ENCODE measurements around the gene TRIM34.
A peak's percentile ranks its signal among the peaks of the same experiment; 100 is the strongest.

Gene TRIM34

GRCh38 chr11:5603326-5603725 lies 21.5 kb upstream of the TRIM34 start:
- no peak for TF ChIP-seq ZNF274 (IDR thresholded peaks at IDR 0.05; ENCODE audit: low read depth, low read length)
- no peak overlapping the region for H3K4me3 ChIP-seq (ENCODE audit: low read length)

- no peak for TF ChIP-seq ZNF274 (IDR thresholded peaks at IDR 0.05; ENCODE audit: low read depth, low read length)
- H3K4me3 ChIP-seq (ENCODE audit: low read length), result no peak overlapping the region
Measured at GRCh38 chr11:5604896-5605295, 19.9 kb upstream of the TRIM34 start.

- no peak overlapping the region for H3K4me3 ChIP-seq (ENCODE audit: low read length)
- TF ChIP-seq ZNF274 (IDR thresholded peaks at IDR 0.05; ENCODE audit: low read depth, low read length), result no peak
Measured at GRCh38 chr11:5605849-5606248, 19.0 kb upstream of the TRIM34 start.

- no peak for TF ChIP-seq ZNF274 (IDR thresholded peaks at IDR 0.05; ENCODE audit: low read depth, low read length)
- H3K4me3 ChIP-seq (ENCODE audit: low read length), result no peak overlapping the region
Measured at GRCh38 chr11:5608808-5609207, 16.0 kb upstream of the TRIM34 start.

- H3K4me3 ChIP-seq (ENCODE audit: low read length), result no peak overlapping the region
- no peak for TF ChIP-seq ZNF274 (IDR thresholded peaks at IDR 0.05; ENCODE audit: low read depth, low read length)
Measured at GRCh38 chr11:5610446-5610845, 14.4 kb upstream of the TRIM34 start.

GRCh38 chr11:5611627-5612026 lies 13.2 kb upstream of the TRIM34 start:
- H3K4me3 ChIP-seq (ENCODE audit: low read length), result no peak overlapping the region

GRCh38 chr11:5618807-5619206 lies 6.0 kb upstream of the TRIM34 start:
- H3K4me3 ChIP-seq (ENCODE audit: low read length), result no peak overlapping the region
- TF ChIP-seq ZNF274 (IDR thresholded peaks at IDR 0.05; ENCODE audit: low read depth, low read length), result no peak

More at GRCh38 chr11:5611627-5612026, 13.2 kb upstream of the TRIM34 start:
- no peak for TF ChIP-seq ZNF274 (IDR thresholded peaks at IDR 0.05; ENCODE audit: low read depth, low read length)

GRCh38 chr11:5620651-5621521 lies 3.9 kb upstream of the TRIM34 start:
- TF ChIP-seq ZNF274 (IDR thresholded peaks at IDR 0.05; ENCODE audit: low read depth, low read length), result no peak
- H3K4me3 ChIP-seq (ENCODE audit: low read length), result no peak overlapping the region

- no peak overlapping the region for H3K4me3 ChIP-seq (ENCODE audit: low read length)
- TF ChIP-seq ZNF274 (IDR thresholded peaks at IDR 0.05; ENCODE audit: low read depth, low read length), result no peak
Measured at GRCh38 chr11:5621580-5621979, 3.2 kb upstream of the TRIM34 start.

- H3K4me3 ChIP-seq (ENCODE audit: low read length), result no peak overlapping the region
- no peak for TF ChIP-seq ZNF274 (IDR thresholded peaks at IDR 0.05; ENCODE audit: low read depth, low read length)
Measured at GRCh38 chr11:5622802-5623201, 2.0 kb upstream of the TRIM34 start.

- TF ChIP-seq ZNF274 (IDR thresholded peaks at IDR 0.05; ENCODE audit: low read depth, low read length), result no peak
- H3K4me3 ChIP-seq (ENCODE audit: low read length), result peak overlapping the region; percentile 100
Measured at GRCh38 chr11:5625281-5625680, 480 bp downstream of the TRIM34 start.

GRCh38 chr11:5626196-5626595 lies 1.4 kb downstream of the TRIM34 start:
- TF ChIP-seq ZNF274 (IDR thresholded peaks at IDR 0.05; ENCODE audit: low read depth, low read length), result no peak
- H3K4me3 ChIP-seq (ENCODE audit: low read length), result no peak overlapping the region

GRCh38 chr11:5631417-5631816 lies 6.6 kb downstream of the TRIM34 start:
- no peak for TF ChIP-seq ZNF274 (IDR thresholded peaks at IDR 0.05; ENCODE audit: low read depth, low read length)
- no peak overlapping the region for H3K4me3 ChIP-seq (ENCODE audit: low read length)

GRCh38 chr11:5631969-5632635 lies 7.3 kb downstream of the TRIM34 start:
- peak overlapping the region; percentile 44; the same call in 1 of the 2 replicates for H3K4me3 ChIP-seq (ENCODE audit: low read length)

GRCh38 chr11:5639953-5640352 lies 15.2 kb downstream of the TRIM34 start:
- H3K4me3 ChIP-seq (ENCODE audit: low read length), result no peak overlapping the region
- no peak for TF ChIP-seq ZNF274 (IDR thresholded peaks at IDR 0.05; ENCODE audit: low read depth, low read length)

More at GRCh38 chr11:5631969-5632635, 7.3 kb downstream of the TRIM34 start:
- TF ChIP-seq ZNF274 (IDR thresholded peaks at IDR 0.05; ENCODE audit: low read depth, low read length), result no peak
